Lower leg skin (tissue), 3 donors: ENCODE measurements around the gene SFSWAP.

Source experiments
- CTCF ChIP-seq, 3 donors: fragments of 450-650 bp; IDR thresholded peaks; one replicate each; pipeline ENCODE4 v1.5.1; 2016; ENCODE audit warnings: antibody characterized with exemption in 3 of 3, mild to moderate bottlenecking in 3 of 3, moderate library complexity in 2 of 3
- POLR2A ChIP-seq, 2 donors: fragments of 450-650 bp; IDR thresholded peaks; one replicate each; pipeline ENCODE4 v1.6.1; 2016 to 2017; ENCODE audit warnings: antibody characterized with exemption in 2 of 2, mild to moderate bottlenecking in 1 of 2, moderate library complexity in 1 of 2

- no peak for TF ChIP-seq CTCF (IDR thresholded peaks at IDR 0.05)
- no peak for TF ChIP-seq POLR2A (IDR thresholded peaks at IDR 0.05)
Measured at GRCh38 chr12:131677699-131678098, 33.2 kb upstream of the SFSWAP start.
